ENCODE measurements around the gene LKAAEAR1. TPM values are rescaled to one million over a fixed set of nuclear protein-coding genes. Genes with fewer than 3 reads are reported as not detected.

Gene LKAAEAR1
- polyA plus RNA-seq, 1 donor (not counting 4 experiments of a cell fraction or from before 2014, with no cell fraction given): not detected

DNA sequence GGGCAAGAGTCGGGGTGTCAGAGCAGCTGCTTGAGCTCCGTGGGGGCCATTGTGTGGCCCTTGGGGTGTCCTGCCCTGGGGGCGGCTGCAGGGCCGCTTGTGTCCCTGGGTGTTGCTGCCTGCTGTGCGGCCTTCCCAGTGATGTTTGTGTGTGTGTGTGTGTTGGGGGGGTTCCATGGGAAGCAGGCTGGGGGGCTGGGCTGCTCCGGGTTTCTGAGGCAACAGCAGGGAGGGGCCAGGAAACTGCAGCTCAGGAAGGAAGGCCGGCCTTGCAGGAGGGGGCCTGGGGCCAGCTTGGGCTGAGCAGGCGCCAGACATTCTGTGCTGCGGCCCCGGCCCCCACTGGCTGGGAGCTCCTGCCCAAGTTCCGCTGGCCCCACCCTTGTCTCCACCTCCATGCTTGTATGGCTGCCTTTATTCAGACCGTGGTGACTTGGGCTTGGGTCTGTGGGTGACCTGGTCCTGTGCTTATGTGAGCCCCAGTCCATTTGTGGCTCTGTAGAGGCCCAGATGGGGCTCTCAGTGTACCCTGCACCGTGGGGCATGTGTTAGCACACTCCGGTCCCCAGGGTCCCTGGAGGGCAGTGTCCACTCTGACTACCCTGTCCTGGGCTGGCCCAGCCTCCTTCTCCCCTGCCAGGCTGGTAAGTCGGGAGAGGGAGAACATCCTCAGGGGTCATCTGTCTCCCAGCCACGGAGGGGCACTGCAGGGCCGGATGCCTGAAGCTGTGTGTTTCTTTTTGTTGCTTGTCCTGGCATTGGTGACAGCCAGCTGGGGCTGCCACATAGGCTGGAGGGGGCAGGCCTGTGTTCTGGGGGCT, 30.1 kb downstream of the LKAAEAR1 start:
- no peak for FAIRE-seq
- H3K27me3 ChIP-seq (ENCODE audit: control insufficient read depth, extremely low read depth, insufficient read depth, low read length): peaks cover 12% of the 10 kb centered on the region

DNA sequence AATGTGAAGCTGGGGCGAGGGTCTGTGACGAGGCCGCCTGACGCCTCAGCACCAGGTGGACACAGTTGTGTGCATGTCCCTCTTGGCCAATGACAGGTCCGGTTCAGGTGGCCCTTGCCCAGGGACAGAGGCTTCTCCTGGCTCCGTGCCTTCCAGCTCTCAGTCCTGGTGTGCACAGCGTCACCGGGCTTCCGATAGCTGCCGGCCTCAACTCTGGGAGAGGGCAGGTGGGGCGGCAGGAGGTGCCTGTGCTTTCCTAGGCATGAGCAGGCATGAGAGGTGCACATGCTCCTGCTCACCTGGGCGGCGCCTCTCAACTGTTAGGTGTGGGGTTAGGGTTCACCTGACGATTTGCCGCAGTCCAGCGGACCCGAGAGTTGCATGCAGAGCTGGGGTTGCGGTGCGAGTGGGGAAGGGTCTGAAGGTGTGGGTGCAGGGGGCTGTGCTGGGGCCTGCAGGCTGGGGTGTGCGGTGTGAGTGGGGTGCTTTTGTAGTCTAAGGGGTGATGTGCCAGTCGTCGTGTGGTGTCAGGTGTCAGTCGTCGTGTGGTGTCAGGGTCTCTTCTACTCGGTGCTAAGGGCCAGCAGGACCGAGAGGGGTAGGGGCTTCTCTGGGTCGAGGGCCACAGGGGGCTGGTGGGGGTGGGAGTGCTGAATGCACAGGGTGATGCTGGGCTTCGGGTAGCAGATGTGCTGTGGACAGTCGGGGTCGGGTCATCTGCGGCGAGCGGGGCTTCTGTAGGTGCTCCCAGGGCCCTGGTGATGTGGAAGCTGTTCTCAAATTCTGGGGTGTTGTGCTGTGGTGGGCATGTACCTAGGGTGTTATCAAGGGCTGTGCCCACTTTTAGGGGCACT, 31.0 kb downstream of the LKAAEAR1 start:
- Histone ChIP-seq H2AFZ (ENCODE audit: control insufficient read depth, low read length) (no peak overlapping the region), H4K20me1 (ENCODE audit: control insufficient read depth, extremely low read depth, insufficient read depth, low read length) (peaks cover 2% of the 10 kb centered on the region), H3K79me2 (ENCODE audit: control insufficient read depth, insufficient read depth, low read length) (no peaks in the 10 kb centered on the region), H3K27ac (ENCODE audit: control insufficient read depth, insufficient read depth, low read length) (no peak overlapping the region), H3K4me3 (ENCODE audit: control insufficient read depth in 2 of 3, extremely low read depth in 1 of 3, insufficient read depth in 2 of 3, low read depth in 1 of 3, low read length in 3 of 3) (no peak overlapping the region), H3K4me1 (ENCODE audit: control insufficient read depth, extremely low read depth, insufficient read depth, low read length) (peaks cover 28% of the 10 kb centered on the region), H3K9me3 (ENCODE audit: control insufficient read depth, low read depth, low read length) (no peaks in the 10 kb centered on the region), H3K9ac (ENCODE audit: control insufficient read depth, extremely low read depth, insufficient read depth, low read length) (no peak overlapping the region), H3K27me3 (ENCODE audit: control insufficient read depth, extremely low read depth, insufficient read depth, low read length) (peaks cover 18% of the 10 kb centered on the region), H3K36me3 (ENCODE audit: control insufficient read depth in 2 of 2, extremely low read depth in 1 of 2, insufficient read depth in 2 of 2, low read length in 2 of 2) (no peaks in the 10 kb centered on the region), H3K9me1 (ENCODE audit: control insufficient read depth, extremely low read depth, insufficient read depth, low read length) (no peaks in the 10 kb centered on the region), H3K4me2 (ENCODE audit: control insufficient read depth, extremely low read depth, insufficient read depth, low read depth, low read length) (no peak overlapping the region)
- TF ChIP-seq EZH2 (IDR thresholded peaks at IDR 0.05; ENCODE audit: low read length): no peak
- TF ChIP-seq, protein P1, sequence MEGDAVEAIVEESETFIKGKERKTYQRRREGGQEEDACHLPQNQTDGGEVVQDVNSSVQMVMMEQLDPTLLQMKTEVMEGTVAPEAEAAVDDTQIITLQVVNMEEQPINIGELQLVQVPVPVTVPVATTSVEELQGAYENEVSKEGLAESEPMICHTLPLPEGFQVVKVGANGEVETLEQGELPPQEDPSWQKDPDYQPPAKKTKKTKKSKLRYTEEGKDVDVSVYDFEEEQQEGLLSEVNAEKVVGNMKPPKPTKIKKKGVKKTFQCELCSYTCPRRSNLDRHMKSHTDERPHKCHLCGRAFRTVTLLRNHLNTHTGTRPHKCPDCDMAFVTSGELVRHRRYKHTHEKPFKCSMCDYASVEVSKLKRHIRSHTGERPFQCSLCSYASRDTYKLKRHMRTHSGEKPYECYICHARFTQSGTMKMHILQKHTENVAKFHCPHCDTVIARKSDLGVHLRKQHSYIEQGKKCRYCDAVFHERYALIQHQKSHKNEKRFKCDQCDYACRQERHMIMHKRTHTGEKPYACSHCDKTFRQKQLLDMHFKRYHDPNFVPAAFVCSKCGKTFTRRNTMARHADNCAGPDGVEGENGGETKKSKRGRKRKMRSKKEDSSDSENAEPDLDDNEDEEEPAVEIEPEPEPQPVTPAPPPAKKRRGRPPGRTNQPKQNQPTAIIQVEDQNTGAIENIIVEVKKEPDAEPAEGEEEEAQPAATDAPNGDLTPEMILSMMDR (optimal IDR thresholded peaks at IDR 0.05 in 1 of 3, IDR thresholded peaks at IDR 0.05 in 1 of 3, conservative IDR thresholded peaks at IDR 0.05 in 1 of 3; ENCODE audit: extremely low read depth in 1 of 3, insufficient read depth in 2 of 3, low read length in 3 of 3): peak in 1 of 3 experiments; percentile 2
- dilution Hi-C loops (cut with MboI; ENCODE audit: extremely low pct_ligation_motif_present, low sequenced_read_pairs): no loop called here
- no peak for DNase-seq (ENCODE audit: low read depth, low spot score)
- FAIRE-seq: no peak

More for the DNA sequence above, 30.1 kb downstream of the LKAAEAR1 start:
- TF ChIP-seq EZH2 (IDR thresholded peaks at IDR 0.05; ENCODE audit: low read length): no peak
- TF ChIP-seq, protein P1 (optimal IDR thresholded peaks at IDR 0.05 in 1 of 3, IDR thresholded peaks at IDR 0.05 in 1 of 3, conservative IDR thresholded peaks at IDR 0.05 in 1 of 3; ENCODE audit: extremely low read depth in 1 of 3, insufficient read depth in 2 of 3, low read length in 3 of 3): peak in 2 of 3 experiments; percentile 33 to 37
- Histone ChIP-seq H3K4me3 (ENCODE audit: control insufficient read depth in 2 of 3, extremely low read depth in 1 of 3, insufficient read depth in 2 of 3, low read depth in 1 of 3, low read length in 3 of 3) (no peak overlapping the region), H3K4me2 (ENCODE audit: control insufficient read depth, extremely low read depth, insufficient read depth, low read depth, low read length) (no peak overlapping the region), H3K9me1 (ENCODE audit: control insufficient read depth, extremely low read depth, insufficient read depth, low read length) (no peaks in the 10 kb centered on the region), H3K9ac (ENCODE audit: control insufficient read depth, extremely low read depth, insufficient read depth, low read length) (no peak overlapping the region), H3K36me3 (ENCODE audit: control insufficient read depth in 2 of 2, extremely low read depth in 1 of 2, insufficient read depth in 2 of 2, low read length in 2 of 2) (no peaks in the 10 kb centered on the region), H2AFZ (ENCODE audit: control insufficient read depth, low read length) (no peak overlapping the region), H3K27ac (ENCODE audit: control insufficient read depth, insufficient read depth, low read length) (no peak overlapping the region), H4K20me1 (ENCODE audit: control insufficient read depth, extremely low read depth, insufficient read depth, low read length) (peaks cover 2% of the 10 kb centered on the region), H3K9me3 (ENCODE audit: control insufficient read depth, low read depth, low read length) (no peaks in the 10 kb centered on the region), H3K4me1 (ENCODE audit: control insufficient read depth, extremely low read depth, insufficient read depth, low read length) (peaks cover 28% of the 10 kb centered on the region), H3K79me2 (ENCODE audit: control insufficient read depth, insufficient read depth, low read length) (no peaks in the 10 kb centered on the region)
- dilution Hi-C loops (cut with MboI; ENCODE audit: extremely low pct_ligation_motif_present, low sequenced_read_pairs): no loop called here
- no peak for DNase-seq (ENCODE audit: low read depth, low spot score)
